ENCODE results near the gene ITGBL1. TPM values are rescaled to one million over a fixed set of nuclear protein-coding genes. Genes with fewer than 3 reads are reported as not detected.

Gene ITGBL1
- total and polyA plus RNA-seq, 2 of the 8 experiments (the other 6 are each of a cell fraction or from before 2014, with no cell fraction given): not detected

DNA sequence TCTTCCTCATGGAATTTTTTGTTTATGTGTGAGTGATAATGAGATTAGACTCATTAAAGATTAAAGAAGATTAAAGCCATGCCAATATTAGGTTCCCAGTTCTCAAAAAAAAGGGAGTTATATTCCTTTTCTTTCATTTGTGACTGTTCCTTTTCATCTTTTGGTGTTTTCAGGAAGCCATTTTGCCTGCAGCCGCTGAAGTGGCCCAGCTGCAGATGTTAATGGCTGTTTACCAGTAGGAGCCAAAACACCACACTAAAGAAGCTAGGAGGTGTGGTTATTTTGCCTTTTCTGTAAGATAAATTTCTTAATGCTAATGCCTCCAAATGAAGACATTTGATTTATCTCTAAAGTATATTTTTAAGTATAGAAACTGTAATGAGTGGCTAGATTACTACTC lies 36.3 kb downstream of the ITGBL1 start:
- Histone ChIP-seq H2BK20ac (ENCODE audit: low read length) (no peak overlapping the region), H3K27me3 (replicated peaks in 1 of 4; ENCODE audit: control insufficient read depth in 3 of 4, extremely low read depth in 1 of 4, insufficient read depth in 3 of 4, low read length in 3 of 4) (peaks cover 0 to 1% (median 0%) of the 10 kb centered on the region in 4 experiments; a peak in 1 of 7 replicates), H2BK12ac (ENCODE audit: low read depth, low read length) (no peak overlapping the region), H2AK5ac (ENCODE audit: low read depth, low read length) (no peak overlapping the region), H3K18ac (ENCODE audit: extremely low read depth, low read length) (no peak overlapping the region), H3K79me2 (ENCODE audit: control insufficient read depth in 1 of 2, insufficient read depth in 2 of 2, low read length in 2 of 2) (no peaks in the 10 kb centered on the region), H3K14ac (ENCODE audit: insufficient read length) (no peak overlapping the region), H4K8ac (ENCODE audit: extremely low read depth, insufficient read depth, low read length) (no peak overlapping the region), H3K36me3 (ENCODE audit: control insufficient read depth in 2 of 4, insufficient read depth in 4 of 4, low read length in 3 of 4) (no peaks in the 10 kb centered on the region), H3K4me1 (replicated peaks in 1 of 4; ENCODE audit: control insufficient read depth in 3 of 4, insufficient read depth in 4 of 4, low read length in 3 of 4) (no peaks in the 10 kb centered on the region), H2BK120ac (replicated peaks; ENCODE audit: low read depth, low read length) (no peak overlapping the region), H3K23ac (ENCODE audit: insufficient read length) (no peak overlapping the region), H3K23me2 (ENCODE audit: low read depth, low read length) (no peaks in the 10 kb centered on the region), H2BK5ac (ENCODE audit: low read depth, low read length) (no peak overlapping the region), H3K9ac (replicated peaks in 1 of 4; ENCODE audit: extremely low read depth in 1 of 4, low read depth in 3 of 4, low read length in 3 of 4) (no peak overlapping the region), H2AFZ (ENCODE audit: low read length) (peak overlapping the region; percentile 61; the same call in 1 of the 2 replicates), H3K56ac (replicated peaks; ENCODE audit: insufficient read length, low read depth, low read length) (no peak overlapping the region), H3K9me3 (ENCODE audit: insufficient read depth in 2 of 2, low read depth in 1 of 2, low read length in 1 of 2) (no peaks in the 10 kb centered on the region), H3K27ac (ENCODE audit: low read depth, low read length) (no peak overlapping the region), H4K20me1 (replicated peaks in 1 of 2; ENCODE audit: control insufficient read depth in 1 of 2, insufficient read depth in 2 of 2, low read length in 2 of 2) (no peaks in the 10 kb centered on the region), H4K91ac (replicated peaks; ENCODE audit: insufficient read length, low read length) (no peak overlapping the region), H3K4ac (replicated peaks; ENCODE audit: insufficient read length, low read depth, low read length) (no peak overlapping the region), H2BK15ac (ENCODE audit: low read length) (no peak overlapping the region), H4K5ac (ENCODE audit: insufficient read length, low read depth, low read length) (no peak overlapping the region), H3K4me2 (ENCODE audit: insufficient read depth in 1 of 2, low read depth in 2 of 2, low read length in 2 of 2) (no peak overlapping the region), H3K79me1 (ENCODE audit: low read depth, low read length) (no peaks in the 10 kb centered on the region), H3K4me3 (ENCODE audit: extremely low read depth in 1 of 4, insufficient read depth in 2 of 4, low read depth in 3 of 4, low read length in 4 of 4) (no peak overlapping the region)
- TF ChIP-seq YY1 (IDR thresholded peaks at IDR 0.05; ENCODE audit: low read depth, low read length) (peak; percentile 80; the same call in 1 of the 2 replicates), PHF8 (conservative IDR thresholded peaks at IDR 0.05; ENCODE audit: low read depth, low read length) (no peak)
- no peak for FAIRE-seq
- CTCF ChIA-PET (ENCODE audit: partially characterized antibody): interaction anchor here (1.0 to 1.3 kb wide), 2 partner anchors 14 to 17 kb away, joined by 3 read pairs; no protein-coding TSS in a partner anchor
- POLR2A ChIA-PET (ENCODE audit: partially characterized antibody): no interaction called here
- no peak for DNase-seq (ENCODE audit: low read depth in 1 of 2, low spot score in 2 of 2)
- WGBS, 2 experiments (ENCODE audit: extremely low coverage in 1 of 2, insufficient coverage in 1 of 2, insufficient read length in 1 of 2, insufficient replicate concordance in 2 of 2, low coverage in 1 of 2, low lambda C conversion rate in 2 of 2, missing lambda C conversion rate in 1 of 2): 89% methylated on average over 1 of the region's 1 CpG; no CpG with 5 or more reads in 1 of the 2 experiments
